ENCODE results near the gene U2SURP.
"Not testable (repeated sequence)": the region's sequence is repeated elsewhere in the genome, so short reads cannot be mapped to it uniquely, and the experiment has no call there.

U2SURP gene

DNA sequence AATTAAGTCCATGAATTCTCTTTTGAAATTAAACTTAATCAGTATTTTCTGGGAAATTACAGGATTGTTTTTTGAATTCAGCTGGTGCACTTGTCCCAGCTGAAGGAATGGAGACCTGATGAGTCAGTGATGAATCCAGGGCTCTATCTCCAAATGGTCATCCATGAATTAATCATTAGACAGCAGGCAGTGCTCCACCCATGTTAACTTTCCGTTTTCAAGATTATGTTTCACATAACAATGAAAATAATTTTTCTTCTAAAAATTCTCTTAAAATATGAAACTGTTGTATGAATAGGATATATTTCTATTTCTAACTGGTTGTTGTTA lies 24.0 kb upstream of the U2SURP start:
- no peak for DNase-seq

DNA sequence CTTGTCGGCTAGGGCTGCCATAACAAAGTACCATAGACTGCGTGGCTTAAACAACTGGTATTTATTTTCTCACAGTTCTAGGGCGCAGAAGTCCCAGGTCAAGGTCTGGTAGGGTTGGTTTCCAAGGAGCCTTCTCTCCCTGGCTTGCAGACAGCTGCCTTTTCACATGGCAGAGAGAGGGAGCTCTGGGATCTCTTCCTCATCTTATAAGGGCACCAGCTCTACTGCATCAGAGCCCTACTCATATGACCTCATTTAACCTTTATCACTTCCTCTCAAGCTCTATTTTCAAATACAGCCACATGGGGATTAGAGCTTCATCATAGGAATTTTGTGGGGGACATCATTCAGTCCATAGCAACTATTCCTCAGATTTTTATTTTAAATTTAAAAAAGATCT lies 20.3 kb upstream of the U2SURP start:
- peak; percentile 22 for DNase-seq

DNA sequence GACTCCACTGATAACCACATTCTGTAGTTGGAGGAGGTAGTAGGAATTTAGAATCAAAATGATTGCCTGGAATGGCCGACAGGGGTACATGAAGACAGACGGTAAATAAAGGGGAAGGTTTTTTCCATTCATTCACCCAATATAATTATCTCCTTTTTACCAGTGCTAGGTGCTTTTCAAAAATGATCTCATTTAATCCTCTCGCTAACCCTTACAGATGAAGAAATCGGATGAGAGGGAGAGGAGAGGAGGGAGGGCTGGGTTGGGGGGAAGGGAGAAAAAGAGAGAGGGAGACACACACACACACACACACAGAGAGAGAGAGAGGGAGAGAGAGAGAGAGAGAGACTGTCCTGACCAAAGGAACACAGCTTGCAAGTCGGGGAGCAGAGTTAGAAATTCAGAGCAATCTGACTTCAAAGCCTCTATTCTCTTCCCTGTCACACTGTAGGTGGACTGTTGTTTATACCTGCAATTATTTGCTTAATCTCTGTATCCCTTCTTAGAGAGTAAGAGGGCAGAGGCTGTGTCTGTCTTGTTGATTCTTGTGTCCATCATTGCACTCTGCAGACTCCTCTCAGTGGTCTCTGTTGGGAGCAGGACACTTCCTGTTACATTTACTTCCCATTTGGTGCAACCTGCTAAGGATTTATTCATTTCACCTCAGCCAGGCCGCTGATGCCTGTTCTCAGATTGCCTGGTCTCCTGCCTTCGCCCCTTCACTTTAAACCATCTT lies 19.2 kb upstream of the U2SURP start:
- DNase-seq, result no peak

DNA sequence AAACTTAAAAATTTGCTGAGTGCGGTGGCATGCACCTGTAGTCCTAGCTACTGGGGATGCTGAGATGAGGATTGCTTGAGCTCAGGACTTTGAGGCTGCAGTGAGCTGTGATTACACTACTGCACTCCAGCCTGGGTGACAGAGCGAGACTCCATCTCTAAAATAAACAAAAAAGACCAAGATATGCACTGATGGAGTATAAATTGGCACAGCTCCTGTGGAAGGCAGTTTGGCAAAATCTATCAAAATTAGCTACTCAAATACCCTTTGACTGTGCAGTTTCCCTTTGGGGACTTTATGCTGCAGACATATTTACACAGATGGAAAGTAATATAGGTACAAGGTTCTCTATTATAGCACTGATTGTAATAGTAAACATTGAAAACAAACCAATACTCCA lies 18.1 kb upstream of the U2SURP start:
- DNase-seq, result no peak

DNA sequence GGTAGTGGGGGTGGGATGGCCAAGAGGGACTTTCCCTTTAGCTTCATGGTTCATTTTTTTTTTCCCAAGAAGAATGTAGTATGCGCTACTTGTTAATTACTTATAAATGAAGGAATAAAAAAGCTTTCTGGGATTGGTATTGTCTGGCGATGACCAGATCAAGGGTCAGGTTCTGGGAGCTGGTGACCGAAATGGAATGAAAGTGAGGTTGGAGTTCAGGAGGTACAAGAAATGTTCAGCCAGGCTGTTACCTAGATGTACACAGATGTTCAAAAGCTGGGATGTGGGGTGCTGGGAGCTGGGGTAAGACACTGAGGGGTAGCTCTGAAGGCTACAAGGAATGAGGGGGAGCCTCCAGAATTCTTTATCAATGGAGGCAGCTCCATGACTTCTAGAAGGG lies 17.1 kb upstream of the U2SURP start:
- DNase-seq, result no peak

DNA sequence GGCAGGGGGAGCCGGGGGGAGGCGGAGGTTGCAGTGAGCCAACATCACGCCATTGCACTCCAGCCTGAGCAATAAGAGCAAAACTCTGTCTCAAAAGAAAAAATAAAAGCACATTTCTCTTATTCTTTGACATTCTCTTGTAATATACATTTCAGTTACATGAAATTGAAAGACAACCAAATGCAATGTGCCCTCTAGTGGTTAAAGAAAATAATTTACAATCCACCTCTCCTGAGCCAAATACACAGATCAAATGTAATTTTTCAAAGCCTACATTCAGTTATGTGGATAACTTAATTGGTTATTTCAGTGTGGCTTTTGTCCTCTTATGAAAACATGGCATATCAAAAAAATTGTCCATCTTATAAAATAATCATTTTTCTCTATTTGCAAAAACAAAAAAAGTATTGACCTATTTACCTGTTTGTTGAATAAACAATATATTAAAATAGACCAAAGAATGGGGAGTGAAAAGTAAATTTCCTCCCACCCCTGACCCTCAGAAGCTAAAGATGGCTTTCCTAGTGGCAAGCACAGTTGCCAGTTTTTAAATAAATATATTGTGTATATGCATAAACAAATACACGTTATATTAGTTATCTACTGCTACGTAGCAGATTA lies 14.2 kb upstream of the U2SURP start:
- peak; percentile 31 for DNase-seq

DNA sequence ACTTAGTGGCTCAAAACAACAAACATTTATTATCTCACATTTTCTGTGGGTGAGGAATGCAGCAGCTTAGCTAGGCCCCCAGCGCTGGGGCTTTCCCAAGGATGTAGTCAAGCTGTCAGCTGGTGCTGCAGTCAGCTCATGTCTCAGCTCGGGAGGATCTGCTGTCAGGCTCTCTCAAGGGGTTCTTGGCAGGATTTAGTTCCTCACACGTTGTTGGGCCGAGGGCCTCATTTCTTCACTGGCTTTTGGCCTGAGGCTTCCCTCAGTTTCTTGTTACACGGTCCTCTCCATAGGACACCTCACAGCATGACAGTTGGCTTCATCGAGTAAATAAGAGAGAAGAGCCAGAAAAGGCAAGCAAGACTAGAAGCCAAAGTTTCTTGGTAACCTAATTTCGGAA lies 13.7 kb upstream of the U2SURP start:
- no peak for DNase-seq

DNA sequence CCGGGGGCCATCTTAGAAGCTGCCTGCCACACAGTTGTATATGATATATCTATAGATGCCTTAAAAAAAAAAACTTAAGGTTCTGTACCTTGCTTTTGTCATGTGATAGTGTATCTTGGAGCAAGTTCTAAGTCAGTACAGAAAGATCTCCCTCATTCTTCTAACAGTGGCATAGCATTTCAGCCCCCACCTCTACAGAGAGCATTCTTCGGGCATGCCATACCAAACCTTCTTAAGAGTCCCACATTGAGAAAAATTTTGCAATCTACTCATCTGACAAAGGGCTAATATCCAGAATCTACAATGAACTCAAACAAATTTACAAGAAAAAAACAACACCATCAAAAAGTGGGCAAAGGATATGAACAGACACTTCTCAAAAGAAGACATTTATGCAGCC lies 13.1 kb upstream of the U2SURP start:
- DNase-seq, result not testable (repeated sequence)

DNA sequence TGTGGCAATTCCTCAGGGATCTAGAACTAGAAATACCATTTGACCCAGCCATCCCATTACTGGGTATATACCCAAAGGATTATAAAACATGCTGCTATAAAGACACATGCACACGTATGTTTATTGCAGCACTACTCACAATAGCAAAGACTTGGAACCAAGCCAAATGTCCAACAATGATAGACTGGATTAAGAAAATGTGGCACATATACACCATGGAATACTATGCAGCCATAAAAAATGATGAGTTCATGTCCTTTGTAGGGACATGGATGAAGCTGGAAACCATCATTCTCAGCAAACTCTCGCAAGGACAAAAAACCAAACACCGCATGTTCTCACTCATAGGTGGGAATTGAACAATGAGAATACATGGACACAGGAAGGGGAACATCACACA lies 12.5 kb upstream of the U2SURP start:
- DNase-seq, result not testable (repeated sequence)

DNA sequence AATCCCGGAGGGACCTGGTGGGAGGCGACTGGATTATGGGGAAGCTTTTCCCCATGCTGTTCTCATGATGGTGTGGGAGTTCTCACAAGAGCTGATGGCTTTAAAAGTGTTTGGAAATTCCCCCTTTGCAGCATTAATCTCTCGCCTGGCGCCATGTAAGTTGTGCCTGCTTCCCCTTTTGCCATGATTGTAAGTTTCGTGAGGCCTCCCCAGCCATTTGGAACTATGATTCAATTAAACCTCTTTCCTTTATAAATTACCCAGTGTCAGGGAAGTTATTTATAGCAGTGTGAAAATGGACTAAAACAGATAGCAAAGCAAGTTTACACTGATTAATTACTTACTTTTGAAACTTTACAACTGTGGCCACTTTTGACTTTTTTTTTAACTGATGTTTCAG lies 10.6 kb upstream of the U2SURP start:
- no peak for DNase-seq

DNA sequence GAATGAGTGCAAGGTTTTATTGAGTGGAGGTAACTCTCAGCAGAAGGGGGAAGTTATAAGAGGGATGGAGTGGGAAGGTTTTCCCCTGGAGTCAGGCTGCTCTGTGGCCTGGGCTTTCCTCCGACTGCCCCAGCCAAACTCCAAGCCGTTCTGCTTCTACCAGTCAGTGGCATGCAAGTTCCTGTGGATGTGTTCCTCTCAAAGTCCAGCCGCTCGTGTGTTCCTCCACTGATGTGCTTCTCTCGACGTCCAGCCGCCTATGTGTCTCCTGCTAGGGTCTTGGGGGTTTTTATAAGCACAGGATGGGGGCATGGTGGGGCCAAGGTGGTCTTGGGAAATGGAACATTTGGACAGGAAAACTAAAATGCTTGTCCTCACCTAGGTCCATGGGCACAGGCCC lies 9.0 kb upstream of the U2SURP start:
- DNase-seq, result no peak

DNA sequence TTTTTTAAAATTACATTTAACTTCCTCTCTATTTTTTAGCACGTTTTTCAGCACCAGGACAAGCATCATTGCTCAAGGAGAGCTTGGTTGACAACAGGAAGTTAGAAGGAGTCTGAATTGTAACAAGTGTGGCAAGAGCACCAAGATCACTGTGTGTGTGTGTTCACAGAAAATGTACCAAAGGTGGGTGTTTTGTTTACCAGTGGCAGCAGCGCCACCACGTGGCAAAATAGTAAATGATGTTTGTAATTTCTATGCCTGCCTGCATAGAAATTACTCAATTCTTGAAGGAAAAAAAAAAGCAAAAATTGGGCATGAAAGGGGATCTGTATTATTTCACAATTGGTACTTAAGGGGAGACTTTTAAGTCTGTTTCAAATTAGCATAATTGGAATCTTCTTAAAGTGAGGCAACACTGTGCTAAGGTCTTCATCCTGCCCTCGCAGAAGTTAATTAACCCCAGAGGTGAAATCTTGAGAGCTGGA lies 7.4 kb upstream of the U2SURP start:
- DNase-seq, result peak; percentile 31

DNA sequence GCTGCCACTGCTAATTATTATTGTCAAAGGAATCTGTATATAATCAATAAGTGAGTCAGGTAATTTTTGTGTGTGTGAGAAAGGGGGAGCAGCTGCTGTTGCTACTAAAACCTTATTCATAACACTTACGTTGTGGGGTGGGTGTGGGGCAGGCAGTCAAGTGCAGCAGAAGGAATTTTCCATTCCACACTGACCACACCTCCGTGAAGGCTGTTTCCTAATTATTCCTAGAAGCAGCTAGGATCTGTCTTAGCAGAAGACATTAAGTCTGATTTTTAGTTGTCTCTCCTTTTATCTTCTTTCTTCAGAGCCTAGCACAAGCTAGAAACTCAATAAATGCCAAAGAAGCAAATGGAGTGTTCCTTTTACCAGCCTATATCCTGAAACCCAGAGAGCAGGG lies 4.0 kb upstream of the U2SURP start:
- DNase-seq, result no peak

DNA sequence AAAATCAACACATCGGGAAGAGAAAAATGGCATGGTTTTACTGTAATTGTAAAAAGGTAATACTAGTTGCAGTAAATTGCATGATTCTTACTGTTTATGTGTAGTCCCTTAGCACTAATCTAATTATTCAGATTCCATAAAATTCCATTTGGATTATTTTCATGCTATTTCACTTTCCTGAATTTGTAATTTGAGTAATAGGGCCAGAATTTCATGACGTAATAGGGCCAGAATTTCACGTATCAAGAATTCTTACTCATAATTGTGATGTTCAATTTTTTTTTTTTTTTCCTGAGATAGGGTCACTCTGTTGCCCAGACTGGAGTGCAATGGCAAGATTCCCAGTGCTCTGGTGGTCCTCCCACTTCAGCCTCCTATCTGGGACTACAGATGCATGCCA lies 2.9 kb upstream of the U2SURP start:
- no peak for DNase-seq

DNA sequence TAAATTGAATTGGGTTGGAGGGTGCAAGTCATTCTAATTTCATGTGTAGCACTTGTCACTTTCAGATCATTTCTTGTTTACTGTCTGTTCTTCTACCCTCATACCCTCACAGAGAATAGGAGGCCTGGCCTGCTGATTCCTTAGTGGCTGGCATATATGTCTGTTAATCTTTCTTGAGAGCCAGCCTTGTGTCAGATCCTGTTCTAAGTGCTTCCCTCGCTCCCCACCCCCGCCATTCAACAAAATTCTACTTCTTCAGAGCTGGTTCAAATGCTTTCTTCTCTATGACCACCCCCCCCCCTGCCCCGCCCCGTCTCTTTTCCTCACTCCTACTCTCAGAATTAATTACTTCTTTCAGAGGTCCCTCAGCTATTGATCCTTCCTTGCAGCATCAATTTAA lies 1.5 kb upstream of the U2SURP start:
- no peak for DNase-seq

DNA sequence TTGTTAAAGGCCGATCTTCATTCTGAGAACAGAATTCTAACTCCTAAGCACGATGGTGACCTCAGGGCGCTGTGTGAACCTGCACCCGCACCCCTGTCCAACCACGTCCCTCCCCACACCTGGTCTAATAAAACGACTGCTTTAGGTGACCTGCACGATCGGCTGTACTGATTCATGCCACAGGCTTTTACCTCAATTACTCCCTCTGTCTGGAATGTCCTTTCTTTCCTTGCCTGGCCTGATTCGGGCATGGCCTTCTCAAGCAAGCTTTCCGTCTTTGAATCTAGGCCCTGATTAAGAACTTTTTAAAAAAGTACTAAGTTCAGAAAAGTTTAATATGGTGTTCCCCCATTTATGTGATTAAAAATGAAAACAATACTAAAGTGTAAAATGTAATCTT lies 842 bp upstream of the U2SURP start:
- no peak for DNase-seq

DNA sequence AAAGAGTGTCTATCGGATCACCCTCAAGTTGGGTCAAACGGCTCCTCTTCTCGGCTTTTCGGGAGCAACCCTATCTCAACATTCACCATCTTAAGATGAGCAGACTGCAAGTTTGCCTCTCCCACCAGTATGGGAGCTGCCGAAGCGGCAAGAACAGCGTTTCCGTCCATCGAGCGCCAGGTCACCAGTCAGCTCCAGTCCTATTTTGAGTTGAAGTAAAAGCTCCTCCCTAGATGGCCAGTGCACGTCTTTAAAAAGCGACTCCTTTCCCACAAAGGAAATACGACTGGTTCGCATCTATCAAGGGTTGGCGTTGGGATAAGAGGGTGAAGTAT lies 369 bp upstream of the U2SURP start:
- no peak for DNase-seq

DNA sequence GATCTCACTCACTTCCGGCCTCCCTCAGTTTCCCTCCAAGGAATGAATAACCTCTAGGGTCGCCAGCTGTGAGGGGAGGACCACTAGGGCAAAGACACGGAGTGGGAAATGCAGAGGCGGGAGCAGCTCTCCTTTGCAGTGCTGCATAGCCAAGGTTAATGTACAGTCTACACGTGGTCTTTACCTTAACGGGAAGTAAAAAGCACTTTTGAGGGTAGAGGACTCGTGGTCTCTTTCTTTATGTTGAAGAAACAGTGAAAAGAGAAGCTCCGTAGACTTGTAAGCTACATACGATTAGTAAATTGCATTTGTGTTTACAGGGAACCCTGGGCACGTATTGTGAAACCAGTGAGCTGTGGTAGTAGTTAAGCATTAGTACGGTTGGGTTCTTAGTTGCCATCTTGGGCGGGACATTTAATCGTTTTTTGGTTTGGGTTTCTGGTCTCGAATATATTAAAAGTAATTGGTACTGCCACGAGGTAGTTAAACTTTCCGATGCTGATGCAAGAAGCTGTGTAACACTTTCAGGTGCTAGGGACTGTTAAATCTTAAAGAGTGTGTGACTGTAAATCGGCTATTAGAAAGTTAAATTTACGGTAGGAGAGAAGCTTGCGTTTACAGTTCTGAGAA lies 828 bp downstream of the U2SURP start:
- DNase-seq, result peak; percentile 57

DNA sequence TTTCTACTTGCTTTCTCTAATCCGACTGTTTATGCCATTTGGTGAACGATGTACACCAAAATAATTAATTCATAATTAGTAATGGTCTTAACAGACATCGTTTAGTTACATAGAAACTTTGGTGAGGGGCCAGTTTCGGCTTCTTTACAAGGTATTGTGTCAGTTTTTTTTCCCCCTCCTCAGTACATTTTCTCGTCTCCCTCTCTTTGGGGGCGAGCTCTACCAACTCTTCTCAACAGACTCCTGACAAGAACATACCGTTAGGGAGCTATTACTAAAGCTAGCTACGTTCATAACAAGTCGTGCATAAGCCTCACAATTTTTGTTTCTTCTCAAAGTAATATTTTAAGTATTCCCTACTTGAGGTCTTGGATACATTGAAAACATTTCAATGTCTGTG lies 1.4 kb downstream of the U2SURP start:
- no peak for DNase-seq

DNA sequence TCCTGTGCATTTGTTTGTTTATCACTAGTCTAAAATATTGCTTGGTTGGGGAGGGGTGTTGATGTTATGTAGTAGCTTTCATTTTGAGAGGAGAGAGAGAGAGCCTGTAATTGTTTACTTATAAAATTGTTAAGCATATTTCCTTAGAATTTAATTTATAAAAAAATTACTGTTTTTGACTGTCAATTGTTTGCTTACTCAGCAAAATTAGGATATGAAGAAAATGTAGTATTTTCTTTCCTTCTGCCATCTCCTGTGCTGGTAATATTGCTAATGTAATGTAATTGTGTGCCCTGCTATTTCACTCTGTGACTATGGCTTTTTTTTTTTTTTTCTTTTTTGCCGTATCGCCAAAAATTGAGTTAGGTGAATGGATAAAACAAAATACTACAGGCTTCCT lies 3.5 kb downstream of the U2SURP start:
- DNase-seq, result no peak

DNA sequence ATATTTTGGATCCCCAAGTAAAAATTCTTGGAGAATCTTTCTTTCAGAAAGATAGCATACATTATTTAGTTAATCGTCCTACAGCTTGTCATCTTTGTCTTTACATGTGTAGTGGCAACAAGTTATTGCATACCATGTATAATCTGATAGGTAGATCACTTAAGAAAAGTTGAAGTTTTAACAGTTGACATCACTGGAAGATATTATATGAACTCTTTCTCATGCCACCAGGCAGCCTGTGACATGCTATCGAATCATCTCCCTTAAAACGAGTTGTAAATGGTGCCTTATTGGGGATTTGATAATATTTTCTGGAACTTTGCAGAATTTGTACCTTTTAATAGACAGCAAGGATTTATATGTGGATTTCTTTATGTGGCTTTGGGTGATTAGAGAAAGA lies 8.7 kb downstream of the U2SURP start:
- DNase-seq, result no peak

DNA sequence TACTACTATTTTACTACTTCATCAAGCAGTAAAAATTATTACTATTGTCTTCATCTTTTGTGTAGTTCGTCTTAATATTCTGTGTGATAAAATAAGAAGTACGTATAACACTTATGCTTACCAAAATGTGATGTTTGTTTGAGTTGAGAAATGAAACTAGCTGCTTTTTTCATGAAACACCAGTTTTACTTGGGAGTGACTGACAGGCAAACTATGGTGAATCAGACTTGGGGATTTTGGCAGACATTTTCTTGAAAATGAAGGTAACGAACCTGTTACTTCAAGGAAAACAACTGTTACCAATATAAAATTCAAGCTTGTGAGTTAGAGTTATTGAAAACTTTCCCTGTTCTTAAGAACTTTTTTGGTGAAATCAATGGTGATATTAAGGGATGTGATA lies 10.3 kb downstream of the U2SURP start:
- no peak for DNase-seq

DNA sequence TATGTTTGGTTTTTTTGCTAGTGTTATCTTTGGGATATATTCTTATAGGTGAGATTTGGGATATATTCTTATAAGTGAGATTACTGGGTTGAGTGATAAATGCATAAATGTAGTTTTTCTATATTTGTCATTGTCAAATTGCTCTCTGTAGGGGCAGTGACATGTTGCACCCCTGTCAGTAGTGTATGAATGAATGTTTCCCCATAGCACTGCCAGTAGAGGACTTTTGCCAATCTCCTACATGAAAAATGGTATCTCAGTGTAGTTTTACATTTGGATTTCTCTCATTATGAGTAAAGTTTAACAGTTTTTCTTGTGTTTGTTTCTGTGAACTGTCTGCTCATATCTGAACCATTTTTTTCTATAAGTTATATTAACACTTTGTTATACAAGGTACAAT lies 13.6 kb downstream of the U2SURP start:
- DNase-seq, result no peak

DNA sequence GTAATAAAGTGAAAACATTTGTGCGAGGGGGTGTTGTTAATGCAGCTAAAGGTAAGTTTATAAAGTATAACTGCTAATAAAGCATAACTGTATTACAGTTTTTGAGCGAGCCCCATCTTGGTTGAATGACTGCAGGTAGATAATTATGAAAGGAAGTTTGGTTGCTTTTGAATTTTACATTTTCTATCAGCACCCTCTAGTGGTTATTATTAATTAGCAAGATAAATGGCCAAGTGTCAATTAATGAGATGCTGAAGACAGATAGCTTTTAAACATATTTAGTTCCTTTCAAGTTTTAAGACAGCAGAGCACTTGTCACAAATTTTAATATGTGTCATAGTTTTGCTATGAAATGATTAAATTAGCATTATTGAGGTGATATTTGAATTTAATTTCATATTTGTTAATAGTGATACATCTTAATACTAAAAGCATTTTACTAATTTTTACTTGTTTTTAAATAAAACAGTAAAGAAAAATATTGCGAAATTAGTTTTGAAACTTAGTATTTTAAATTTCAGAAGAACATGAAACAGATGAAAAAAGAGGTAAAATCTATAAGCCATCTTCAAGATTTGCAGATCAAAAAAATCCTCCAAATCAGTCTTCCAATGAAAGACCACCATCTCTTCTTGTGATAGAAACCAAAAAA lies 15.1 kb downstream of the U2SURP start:
- no peak for DNase-seq
